BE2C (cell line): ENCODE measurements around the gene JDP2.

Experiments used
- DNase-seq: peaks from one replicate; pipeline ENCODE4 v3.0.0-alpha.2; 2020
- H3K27me3 ChIP-seq: fragments of 250-450 bp; sonication (Bioruptor Pico); 2 replicates; pipeline ENCODE4 v1.5.1; 2020; ENCODE audit warnings: mild to moderate bottlenecking
- H3K36me3 ChIP-seq: fragments of 250-450 bp; sonication (Bioruptor Pico); 2 replicates; pipeline ENCODE4 v1.5.1; 2020; ENCODE audit warnings: mild to moderate bottlenecking
- H3K4me1 ChIP-seq: fragments of 250-450 bp; sonication (Bioruptor Pico); 2 replicates; pipeline ENCODE4 v1.5.1; 2020
- H3K4me3 ChIP-seq: 2 replicates; pipeline ENCODE4 v1.5.1; 2011; ENCODE audit warnings: low read depth, low read length
- H3K9me3 ChIP-seq: fragments of 250-450 bp; sonication (Bioruptor Pico); 2 replicates; pipeline ENCODE4 v1.5.1; 2020
- TF ChIP-seq, protein P1 (sequence below): IDR thresholded peaks from 2 replicates; pipeline ENCODE4 v1.5.1; 2012; ENCODE audit warnings: mild to moderate bottlenecking, low read depth, low read length

JDP2 gene

GRCh38 chr14:75383721-75384120 is 44.1 kb upstream of the JDP2 start:
- Histone ChIP-seq H3K36me3 (no peaks in the 10 kb centered on the region), H3K27me3 (no peaks in the 10 kb centered on the region), H3K4me3 (no peak overlapping the region), H3K4me1 (no peaks in the 10 kb centered on the region), H3K9me3 (no peaks in the 10 kb centered on the region)
- DNase-seq, result no peak
- TF ChIP-seq, protein P1, sequence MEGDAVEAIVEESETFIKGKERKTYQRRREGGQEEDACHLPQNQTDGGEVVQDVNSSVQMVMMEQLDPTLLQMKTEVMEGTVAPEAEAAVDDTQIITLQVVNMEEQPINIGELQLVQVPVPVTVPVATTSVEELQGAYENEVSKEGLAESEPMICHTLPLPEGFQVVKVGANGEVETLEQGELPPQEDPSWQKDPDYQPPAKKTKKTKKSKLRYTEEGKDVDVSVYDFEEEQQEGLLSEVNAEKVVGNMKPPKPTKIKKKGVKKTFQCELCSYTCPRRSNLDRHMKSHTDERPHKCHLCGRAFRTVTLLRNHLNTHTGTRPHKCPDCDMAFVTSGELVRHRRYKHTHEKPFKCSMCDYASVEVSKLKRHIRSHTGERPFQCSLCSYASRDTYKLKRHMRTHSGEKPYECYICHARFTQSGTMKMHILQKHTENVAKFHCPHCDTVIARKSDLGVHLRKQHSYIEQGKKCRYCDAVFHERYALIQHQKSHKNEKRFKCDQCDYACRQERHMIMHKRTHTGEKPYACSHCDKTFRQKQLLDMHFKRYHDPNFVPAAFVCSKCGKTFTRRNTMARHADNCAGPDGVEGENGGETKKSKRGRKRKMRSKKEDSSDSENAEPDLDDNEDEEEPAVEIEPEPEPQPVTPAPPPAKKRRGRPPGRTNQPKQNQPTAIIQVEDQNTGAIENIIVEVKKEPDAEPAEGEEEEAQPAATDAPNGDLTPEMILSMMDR, result no peak

GRCh38 chr14:75389679-75390078 is 38.1 kb upstream of the JDP2 start:
- no peaks in the 10 kb centered on the region for H3K36me3 ChIP-seq
- no peaks in the 10 kb centered on the region for H3K9me3 ChIP-seq
- TF ChIP-seq, protein P1, result no peak
- H3K4me1 ChIP-seq, result no peaks in the 10 kb centered on the region
- no peak for DNase-seq
- no peak overlapping the region for H3K4me3 ChIP-seq
- H3K27me3 ChIP-seq, result no peaks in the 10 kb centered on the region

DNA sequence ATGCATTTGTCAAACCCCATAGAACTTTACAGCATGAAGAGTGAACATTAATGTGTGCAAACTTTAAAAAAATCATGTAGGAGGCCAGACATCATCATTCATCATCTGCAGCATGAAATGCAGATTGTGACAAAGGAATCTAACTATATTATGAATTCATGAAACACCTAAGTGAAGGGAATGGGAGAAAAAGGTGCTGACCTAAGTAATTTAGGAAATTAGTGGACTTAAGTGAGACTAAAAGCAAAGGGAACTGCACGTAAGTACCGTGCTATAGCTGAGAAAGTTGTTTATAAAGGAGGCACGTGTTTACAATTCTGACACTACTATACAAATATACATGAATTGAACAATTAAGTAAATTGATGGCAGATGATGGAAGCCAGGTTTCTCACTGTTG is 37.6 kb upstream of the JDP2 start:
- H3K9me3 ChIP-seq, result no peaks in the 10 kb centered on the region
- TF ChIP-seq, protein P1, result no peak
- no peak overlapping the region for H3K4me3 ChIP-seq
- DNase-seq, result no peak
- no peaks in the 10 kb centered on the region for H3K27me3 ChIP-seq
- H3K36me3 ChIP-seq, result no peaks in the 10 kb centered on the region
- no peaks in the 10 kb centered on the region for H3K4me1 ChIP-seq

DNA sequence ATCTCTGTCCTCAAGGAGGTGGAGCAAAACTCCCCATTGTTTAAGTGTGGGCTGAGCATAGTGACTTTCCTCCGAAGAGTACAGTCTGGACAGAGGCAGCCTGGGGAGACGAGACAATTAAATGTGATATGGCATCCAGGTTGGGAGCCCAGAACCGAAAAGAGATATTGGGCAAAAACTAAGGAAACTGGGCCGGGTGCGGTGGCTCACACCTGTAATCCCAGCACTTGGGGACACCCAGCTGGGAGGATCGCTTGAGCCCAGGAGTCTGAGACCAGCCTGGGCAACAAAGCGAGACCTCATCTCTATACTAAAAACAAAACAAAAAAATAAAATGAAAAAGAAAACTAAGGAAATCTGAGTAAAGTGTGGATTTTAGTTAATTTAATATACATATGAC is 35.9 kb upstream of the JDP2 start:
- TF ChIP-seq, protein P1, result no peak
- H3K4me1 ChIP-seq, result no peaks in the 10 kb centered on the region
- DNase-seq, result no peak
- no peaks in the 10 kb centered on the region for H3K36me3 ChIP-seq
- no peaks in the 10 kb centered on the region for H3K9me3 ChIP-seq
- no peak overlapping the region for H3K4me3 ChIP-seq
- no peaks in the 10 kb centered on the region for H3K27me3 ChIP-seq

DNA sequence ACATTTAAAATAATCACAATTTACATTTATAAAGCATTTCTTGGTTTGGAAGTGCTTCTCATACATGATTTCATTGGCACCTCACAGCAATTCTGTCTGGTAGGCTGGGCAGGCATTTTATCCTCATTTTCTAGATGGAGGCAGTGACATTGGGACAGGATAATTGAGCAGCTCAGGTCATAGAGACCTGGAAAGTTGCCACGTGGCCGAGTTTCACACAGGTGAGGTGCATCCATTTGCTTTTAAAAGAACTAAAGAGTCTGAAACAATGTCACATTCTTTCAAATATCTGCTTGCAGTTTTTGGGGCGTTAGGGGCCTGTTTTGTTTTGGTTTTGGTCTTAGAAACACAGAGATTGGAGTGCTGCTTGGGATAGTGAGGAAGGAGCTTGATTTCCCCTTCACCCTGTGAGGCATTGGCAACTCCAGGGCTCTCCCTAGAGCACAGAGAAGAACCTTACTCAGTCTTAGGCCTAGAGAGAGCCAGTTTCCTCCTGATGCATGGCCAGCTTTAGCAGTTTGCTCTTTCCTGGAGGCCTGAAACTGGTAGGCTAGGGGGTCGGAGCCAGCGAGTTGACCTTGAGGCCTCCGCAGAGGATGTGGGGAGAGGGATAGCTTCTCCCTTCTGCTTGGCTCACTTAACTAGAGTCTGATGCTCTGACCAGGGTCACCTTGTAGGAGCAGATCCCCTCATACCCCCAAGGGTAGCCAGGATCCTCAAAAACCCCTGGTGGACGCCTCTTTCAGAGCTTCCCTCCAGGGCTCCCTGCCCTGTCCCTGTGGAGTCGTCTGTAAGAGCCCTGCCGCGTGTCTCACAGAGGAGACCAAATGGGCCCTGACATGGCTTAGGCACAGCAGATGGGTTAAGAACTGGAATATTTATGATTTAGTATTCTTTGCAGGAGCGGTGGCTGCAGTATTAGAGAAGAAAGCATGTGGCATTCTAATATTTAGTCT is 34.9 kb upstream of the JDP2 start:
- no peak for DNase-seq
- H3K4me1 ChIP-seq, result no peaks in the 10 kb centered on the region
- no peak overlapping the region for H3K4me3 ChIP-seq
- TF ChIP-seq, protein P1, result no peak
- no peaks in the 10 kb centered on the region for H3K9me3 ChIP-seq
- H3K27me3 ChIP-seq, result no peaks in the 10 kb centered on the region
- H3K36me3 ChIP-seq, result no peaks in the 10 kb centered on the region

- Histone ChIP-seq H3K27me3 (no peaks in the 10 kb centered on the region), H3K36me3 (no peaks in the 10 kb centered on the region), H3K4me1 (no peaks in the 10 kb centered on the region), H3K4me3 (no peak overlapping the region), H3K9me3 (no peaks in the 10 kb centered on the region)
- no peak for DNase-seq
- TF ChIP-seq, protein P1, result no peak
Measured at GRCh38 chr14:75393794-75394193, 34.0 kb upstream of the JDP2 start.
